Renal pelvis (tissue), 4 donors: ENCODE data around the gene EHMT2. TPM values are rescaled to one million over a fixed set of nuclear protein-coding genes. Genes with fewer than 3 reads are reported as not detected.
A peak's percentile ranks its signal among the peaks of the same experiment; 100 is the strongest.

ENCODE experiments used
- DNase-seq: peaks from one replicate; pipeline ENCODE4 v3.0.0-alpha.2; 2013
- polyA plus RNA-seq, 3 donors: library from polyadenylated mRNA; unstranded; fragments of 120-200 nt; gene quantifications; one replicate each; pipeline ENCODE4 v1.2.1, GENCODE V29; 2013; ENCODE audit not compliant: insufficient read length in 3 of 3

The EHMT2 gene
- polyA plus RNA-seq, 3 donors: 92.0 to 100 (median 98.1) TPM

DNA sequence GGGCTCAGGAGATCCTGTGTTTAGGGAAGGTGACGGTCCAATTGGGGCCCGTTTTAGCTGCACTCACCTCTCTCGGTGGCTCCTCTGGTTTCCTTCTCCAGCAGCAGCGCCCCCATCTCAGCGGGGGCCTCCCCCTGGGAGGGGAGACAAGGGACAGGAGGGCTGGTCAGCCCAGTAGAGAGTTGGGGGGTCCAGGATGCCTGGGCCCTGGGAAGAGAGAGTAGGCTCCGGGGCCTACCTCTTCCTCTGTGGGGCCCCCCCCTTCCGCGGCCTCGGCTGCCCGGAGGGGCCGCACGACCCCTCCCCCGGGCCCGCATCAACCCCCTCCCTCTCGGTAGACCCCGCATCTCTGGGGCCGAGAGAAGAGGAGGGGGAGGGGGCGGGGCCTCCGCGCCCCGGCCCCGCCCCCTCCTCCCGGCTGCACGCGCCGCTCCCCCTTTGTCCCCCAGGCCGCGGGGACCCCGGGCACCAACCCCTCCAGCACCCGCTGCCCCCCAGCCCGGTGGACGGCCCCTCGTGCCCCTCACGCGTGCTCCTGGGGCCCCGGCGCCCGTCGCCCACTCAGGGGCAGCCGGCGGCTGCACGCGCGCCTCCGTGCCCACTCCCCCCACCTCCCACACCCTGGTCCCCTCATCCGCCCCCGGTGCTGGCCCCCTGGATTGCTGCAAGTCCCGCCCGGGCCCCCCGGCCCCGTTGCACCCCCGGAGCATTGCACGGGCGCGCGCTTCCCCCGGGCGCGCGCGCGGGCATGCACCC, 464 bp downstream of the EHMT2 start:
- no peak for DNase-seq

DNA sequence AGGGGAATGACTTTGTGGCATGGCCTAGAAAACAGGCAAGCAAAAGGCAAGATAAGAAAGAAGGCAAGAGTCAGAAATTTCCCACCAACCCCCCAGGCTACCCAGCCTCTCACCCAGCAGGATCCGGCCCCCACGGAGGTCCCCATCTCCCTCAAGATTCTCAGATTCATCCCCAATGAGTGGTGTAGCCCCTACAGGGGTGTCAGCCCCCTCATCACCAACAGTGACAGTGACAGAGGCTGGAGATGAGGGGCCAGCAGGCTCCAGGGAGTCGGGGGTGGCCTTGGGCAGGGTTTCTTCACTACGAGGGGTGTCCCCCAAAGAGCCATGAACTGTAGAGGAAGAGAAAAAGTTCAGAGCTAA, 1.0 kb downstream of the EHMT2 start:
- no peak for DNase-seq

- no peak for DNase-seq
Measured at GRCh38 chr6:31892821-31893220, 4.7 kb downstream of the EHMT2 start.

DNA sequence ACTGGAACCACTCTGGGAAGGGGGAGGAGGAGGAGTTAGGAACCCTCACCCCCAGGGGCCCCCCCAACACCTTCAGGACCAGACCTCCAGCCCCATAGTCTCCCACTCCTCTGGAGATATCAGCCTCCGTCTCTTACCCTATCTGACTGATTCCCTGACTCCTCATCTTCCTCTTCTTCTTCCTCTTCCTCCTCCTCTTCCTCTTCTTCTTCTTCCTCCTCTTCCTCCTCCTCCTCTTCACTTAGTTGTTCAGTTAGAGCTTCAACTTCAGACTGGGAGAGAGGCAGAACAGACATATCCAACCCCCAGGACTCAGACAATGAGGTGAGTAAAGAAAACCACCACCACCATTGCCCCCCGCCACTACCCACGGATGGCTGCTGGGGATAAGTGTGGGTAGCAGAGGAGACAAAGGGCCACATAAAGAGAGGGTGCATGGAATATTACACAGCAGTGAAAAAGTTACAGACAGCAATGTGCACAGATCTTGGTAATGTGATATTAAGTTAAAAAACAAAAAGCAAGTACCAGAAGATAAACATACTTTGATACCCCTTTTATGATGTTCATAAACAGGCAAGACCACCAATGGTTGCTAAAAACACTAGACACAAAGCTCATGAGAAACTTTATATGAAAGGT, 8.0 kb downstream of the EHMT2 start:
- no peak for DNase-seq

GRCh38 chr6:31888276-31889258, 8.9 kb downstream of the EHMT2 start:
- no peak for DNase-seq

DNA sequence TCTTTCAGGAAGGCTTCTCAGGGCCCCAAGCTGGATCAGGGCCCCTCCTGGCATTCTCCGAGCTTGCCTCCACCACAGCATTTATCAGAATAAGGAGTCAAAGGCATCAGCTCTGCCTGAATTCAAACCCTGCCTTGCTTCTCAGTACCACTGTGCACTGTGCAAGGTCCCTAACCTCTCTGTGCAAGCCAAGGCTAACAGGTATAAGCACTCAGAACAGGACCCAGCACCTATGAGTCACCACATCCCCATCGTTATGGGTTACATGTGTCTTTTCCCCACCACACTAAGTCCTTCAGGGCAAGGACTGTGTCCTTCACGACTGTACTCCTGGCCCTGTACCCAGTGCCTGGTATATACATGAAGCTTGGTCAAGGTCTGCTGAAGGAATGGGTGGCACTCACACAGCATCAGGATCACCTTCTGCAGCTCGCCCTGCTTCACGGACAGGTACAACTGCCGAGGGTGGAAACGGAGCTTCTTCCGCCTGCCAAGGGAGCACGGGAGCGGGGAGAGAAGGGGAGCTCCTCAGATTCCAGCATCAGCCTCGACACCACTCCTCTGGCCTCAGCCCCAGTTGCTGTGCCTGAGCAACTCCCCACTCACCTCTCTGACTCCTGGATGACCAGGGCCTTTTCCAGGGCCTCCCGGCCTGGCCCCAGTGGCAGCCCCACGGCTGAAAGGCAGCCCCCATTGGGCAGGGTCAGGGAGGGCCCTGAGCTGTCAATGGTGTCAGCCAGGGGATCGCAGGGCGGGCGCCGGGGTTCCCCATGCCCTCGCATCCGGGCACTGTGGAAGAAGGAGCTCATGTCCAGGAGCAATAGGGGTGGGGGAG, 10.1 kb downstream of the EHMT2 start:
- DNase-seq: no peak

DNA sequence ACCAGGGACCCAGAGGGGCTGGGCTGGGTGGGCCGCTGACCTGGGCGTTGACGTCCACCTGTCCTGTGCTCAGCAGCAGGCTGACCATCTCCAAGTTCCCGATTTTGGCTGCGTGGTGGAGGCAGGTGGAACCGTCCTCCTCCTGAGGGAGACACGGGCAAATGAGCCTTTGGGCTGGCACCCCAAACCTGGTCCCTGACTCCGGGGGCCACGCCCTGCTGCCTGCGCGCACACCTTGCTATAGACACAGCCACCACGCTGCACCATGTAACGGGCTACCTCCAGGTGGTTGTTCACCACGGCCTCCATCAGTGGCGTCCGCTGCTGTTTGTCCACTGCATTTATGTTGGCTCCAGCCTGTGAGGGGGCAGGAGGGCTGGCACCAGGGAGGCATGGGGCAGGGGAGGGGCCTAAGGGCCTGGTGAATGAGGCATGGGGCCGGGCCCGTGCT, 10.9 kb downstream of the EHMT2 start:
- no peak for DNase-seq

DNA sequence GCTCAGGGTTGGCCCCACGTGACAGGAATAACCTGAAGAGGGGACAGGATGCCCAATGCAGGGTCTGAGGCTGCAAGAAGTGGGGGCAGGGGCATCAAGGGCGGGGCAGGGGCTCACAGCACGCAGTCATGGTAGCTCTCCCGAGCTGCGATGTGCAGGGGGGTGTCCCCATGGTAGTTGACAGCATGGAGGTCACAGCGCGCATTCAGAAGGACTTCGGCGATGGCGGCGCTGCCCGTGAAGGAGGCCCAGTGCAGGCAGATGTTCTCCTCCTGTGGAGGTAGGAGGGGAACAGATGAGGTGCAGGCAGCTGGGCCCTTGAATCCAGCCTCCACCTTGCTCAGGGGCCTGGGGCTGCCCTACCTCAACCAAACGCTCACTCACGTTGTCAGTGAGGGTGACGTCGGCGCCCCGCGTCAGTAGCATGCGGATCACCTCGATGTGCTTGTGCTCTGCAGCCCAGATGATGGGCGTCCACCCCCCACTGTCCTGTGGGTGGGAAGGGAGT, 12.9 kb downstream of the EHMT2 start:
- DNase-seq: no peak

- DNase-seq: no peak
Measured at GRCh38 chr6:31883676-31884075, 13.8 kb downstream of the EHMT2 start.

- DNase-seq: no peak
Measured at GRCh38 chr6:31882344-31882743, 15.2 kb downstream of the EHMT2 start.

DNA sequence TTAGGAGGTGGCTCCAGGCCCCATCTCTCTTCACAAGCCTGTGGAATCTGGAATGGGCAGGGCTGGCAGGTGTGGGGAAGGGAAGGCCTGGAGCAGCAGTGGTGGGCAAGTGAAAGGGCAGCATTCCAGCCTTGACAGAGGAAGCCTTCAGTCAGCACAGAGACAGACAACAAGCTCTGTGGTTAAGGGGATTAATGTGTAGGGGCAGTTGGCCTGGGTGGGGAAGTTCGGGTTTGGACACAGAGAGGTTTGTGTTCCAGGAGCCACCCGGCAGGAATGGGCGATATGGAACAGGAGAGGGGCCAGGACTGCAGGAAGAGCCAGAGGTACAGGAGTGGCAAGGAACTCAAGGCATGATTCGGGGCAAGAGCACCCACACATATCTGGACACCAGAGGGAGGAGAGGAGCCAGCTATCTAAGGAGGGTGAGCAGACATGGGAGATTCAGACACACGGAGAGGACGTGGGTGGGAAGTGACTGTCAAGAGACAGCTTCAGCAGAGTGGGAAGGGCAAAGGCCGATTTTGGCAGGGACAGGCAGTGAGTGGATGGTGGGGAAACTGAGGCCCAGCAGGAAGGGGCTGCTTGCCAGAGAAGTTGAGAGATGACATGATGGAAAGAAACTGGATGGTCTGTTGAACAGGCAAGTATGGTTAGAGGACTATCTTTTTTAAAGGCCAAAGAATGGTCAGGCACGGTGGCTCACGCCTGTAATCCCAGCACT, 16.2 kb downstream of the EHMT2 start:
- no peak for DNase-seq

DNA sequence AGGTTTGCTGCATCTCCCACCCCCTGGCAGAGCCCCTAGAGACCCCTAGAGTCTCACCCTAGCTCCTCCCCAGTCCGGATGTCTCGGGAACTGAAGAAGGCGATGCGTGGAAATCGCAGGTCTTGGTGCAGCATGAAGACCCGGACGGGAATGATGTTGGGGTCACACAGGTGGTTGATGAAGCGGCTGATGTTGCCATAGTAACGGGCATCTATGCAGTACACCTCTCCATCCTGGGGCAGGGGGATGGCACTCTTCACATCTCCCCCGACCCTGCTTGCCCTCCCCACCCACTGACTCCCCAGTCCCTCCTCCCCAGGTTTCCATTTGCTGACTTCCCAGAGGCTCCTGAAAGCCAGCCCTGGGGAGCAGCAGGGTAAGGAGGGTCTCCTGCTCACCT, 16.9 kb downstream of the EHMT2 start:
- no peak for DNase-seq

GRCh38 chr6:31879901-31880300, 17.6 kb downstream of the EHMT2 start:
- no peak for DNase-seq

DNA sequence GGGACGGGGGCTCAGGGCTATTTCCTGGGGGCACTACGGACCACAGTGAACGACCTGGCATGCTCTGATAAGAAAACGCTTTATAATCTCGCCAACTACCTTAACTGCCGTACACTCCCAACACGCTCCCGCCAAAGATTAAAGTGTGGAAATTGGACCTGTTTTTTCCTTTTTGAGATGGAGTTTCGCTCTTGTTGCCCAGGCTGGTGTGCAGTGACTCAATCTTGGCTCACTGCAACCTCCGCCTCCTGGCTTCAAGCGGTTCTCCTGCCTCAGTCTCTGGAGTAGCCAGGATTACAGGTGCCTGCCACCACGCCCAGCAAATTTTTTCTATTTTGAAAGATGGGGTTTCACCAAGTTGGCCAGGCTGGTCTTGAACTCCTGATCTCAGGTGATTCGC, 18.4 kb downstream of the EHMT2 start:
- DNase-seq: no peak

- no peak for DNase-seq
Measured at GRCh38 chr6:31878726-31879125, 18.8 kb downstream of the EHMT2 start, which contains the start of gene SLC44A4. Gene SLC44A4 (minus strand): TSS chr6:31878997. CDS start chr6:31878980, 17 bp downstream.

DNA sequence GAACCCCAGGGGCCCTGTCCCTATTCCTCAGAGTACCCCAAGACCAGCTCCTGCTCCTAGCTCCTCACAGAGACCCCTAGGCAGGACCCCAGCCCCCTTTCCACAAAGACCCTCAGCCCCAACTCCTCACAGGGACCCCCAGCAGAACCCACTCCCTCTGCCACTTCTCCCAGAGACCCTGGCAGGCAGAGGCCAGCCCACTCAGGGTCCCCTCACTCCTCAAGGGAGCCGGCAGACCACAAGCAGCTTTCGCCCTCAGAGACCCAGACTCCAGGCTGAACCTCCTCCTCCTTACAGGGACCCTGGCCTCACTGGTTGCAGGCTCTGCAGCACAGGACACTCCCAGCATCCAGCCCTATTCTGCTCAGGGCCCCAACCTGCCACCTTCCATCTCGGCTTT, 19.3 kb downstream of the EHMT2 start:
- no peak for DNase-seq

GRCh38 chr6:31877651-31878161, 19.8 kb downstream of the EHMT2 start:
- DNase-seq: peak; percentile 58

DNA sequence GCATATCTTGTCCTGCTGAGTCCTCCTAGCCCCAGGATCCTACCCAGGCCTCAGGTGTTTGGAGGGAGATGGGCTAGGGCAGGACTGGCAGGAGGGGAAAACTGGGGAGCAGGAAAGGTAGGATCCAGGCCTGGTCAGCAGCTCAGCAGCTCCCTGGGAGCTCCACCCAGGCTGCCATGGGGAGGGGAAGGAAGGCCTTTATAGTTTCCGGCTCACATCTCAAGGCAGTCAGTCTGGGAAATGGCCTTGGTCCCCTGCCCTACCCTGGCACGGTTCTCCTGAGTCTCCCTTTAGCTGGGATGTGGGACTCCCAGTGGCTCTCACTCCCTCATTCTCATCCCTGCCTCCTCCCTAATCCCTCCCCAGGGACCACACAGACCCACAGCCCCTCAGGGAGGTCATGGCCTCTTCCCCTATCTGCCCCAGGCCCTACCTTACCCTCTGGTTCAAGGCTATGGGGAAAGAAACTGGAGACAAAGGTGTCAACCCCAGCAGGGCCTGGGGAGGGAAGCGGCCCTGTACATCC, 20.3 kb downstream of the EHMT2 start:
- DNase-seq: no peak

- DNase-seq: no peak
Measured at GRCh38 chr6:31876357-31876756, 21.1 kb downstream of the EHMT2 start.

GRCh38 chr6:31875877-31876276, 21.6 kb downstream of the EHMT2 start:
- DNase-seq: no peak
